MCF 10A (cell line): ENCODE data around the gene KCNMA1. TPM values are rescaled to one million over a fixed set of nuclear protein-coding genes. Genes with fewer than 3 reads are reported as not detected.

Experiments
- BruUV-seq: library from RNA; stranded (reverse); fragments of 400-500 nt; replicated peaks from 2 replicates; lab custom pipeline; 2021; lab: Mats Ljungman, UMichigan
- CTCF ChIA-PET: fragments of 300-600 bp; sonication (Branson Sonifier 250); formaldehyde crosslinking; extraction: SDS; loops from one replicate; lab custom pipeline; 2021; ENCODE audit warnings: antibody characterized with exemption, inconsistent platforms; lab: Yijun Ruan, JAX
- POLR2A ChIA-PET: fragments of 300-600, 350-650 bp; sonication (Branson Sonifier 250); formaldehyde crosslinking; extraction: SDS; loops from one replicate; lab custom pipeline; 2020; ENCODE audit warnings: antibody characterized with exemption, inconsistent platforms; lab: Yijun Ruan, JAX
- DNase-seq: peaks from one replicate; pipeline ENCODE4 v3.0.0-alpha.2; 2018; ENCODE audit not compliant: unreplicated experiment
- H3K27ac Mint-ChIP-seq: one replicate; pipeline ENCODE4 v1.8.0; 2022; ENCODE audit warnings: mild to moderate bottlenecking, low read depth, mixed read lengths; ENCODE audit not compliant: unreplicated experiment
- H3K27me3 Mint-ChIP-seq: one replicate; pipeline ENCODE4 v1.8.0; 2022; ENCODE audit warnings: mixed read lengths; ENCODE audit not compliant: insufficient read depth, unreplicated experiment
- H3K36me3 Mint-ChIP-seq: one replicate; pipeline ENCODE4 v1.8.0; 2022; ENCODE audit warnings: mild to moderate bottlenecking, moderate library complexity, mixed read lengths; ENCODE audit not compliant: insufficient read depth, unreplicated experiment
- H3K4me1 Mint-ChIP-seq: one replicate; pipeline ENCODE4 v1.8.0; 2022; ENCODE audit warnings: mixed read lengths; ENCODE audit not compliant: insufficient read depth, unreplicated experiment
- H3K4me3 Mint-ChIP-seq: one replicate; pipeline ENCODE4 v1.8.0; 2022; ENCODE audit warnings: mild to moderate bottlenecking, moderate library complexity, mixed read lengths; ENCODE audit not compliant: unreplicated experiment
- H3K9me3 Mint-ChIP-seq: one replicate; pipeline ENCODE4 v1.8.0; 2022; ENCODE audit warnings: mixed read lengths; ENCODE audit not compliant: unreplicated experiment
- intact Hi-C: fragments of 100-400 bp; cut with micrococcal nuclease; formaldehyde crosslinking; loops from 2 replicates; pipeline ENCODE4 v1.14.1; 2022
- total RNA-seq: library from RNA; stranded (reverse); gene quantifications from 2 replicates; pipeline ENCODE4 v1.2.3, GENCODE V29; 2022
- TF ChIP-seq, protein P1 (sequence below): fragments of 200-600 bp; IDR thresholded peaks from one replicate; pipeline ENCODE4 v1.8.0; 2022; ENCODE audit warnings: antibody characterized with exemption, mild to moderate bottlenecking; ENCODE audit not compliant: unreplicated experiment

KCNMA1 gene
- total RNA-seq, 1 experiment from 2014 or later: 7.5 TPM

DNA sequence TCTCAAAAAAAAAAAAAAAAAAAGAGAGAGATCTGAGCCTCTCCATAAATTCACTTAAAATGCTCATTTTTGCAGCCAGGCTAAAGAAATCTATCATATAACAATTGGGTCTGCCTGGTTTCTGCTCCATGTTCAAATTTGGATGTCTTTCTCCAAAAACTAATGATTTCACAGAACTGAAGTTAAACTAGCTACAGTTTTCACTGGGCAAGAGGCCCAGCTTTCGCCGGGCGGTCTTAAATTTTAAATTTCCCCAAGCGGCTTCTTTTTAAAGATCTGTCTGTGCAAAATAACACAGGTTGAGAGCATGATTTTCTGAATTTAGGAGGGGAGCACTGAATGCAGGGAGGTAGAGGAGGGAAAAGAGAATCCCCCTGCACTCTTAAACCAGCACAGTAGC lies 603.4 kb downstream of the KCNMA1 start:
- H3K4me3 Mint-ChIP-seq: no peak overlapping the region
- ChIA-PET POLR2A (no interaction called here), CTCF (no interaction called here)
- H3K27ac Mint-ChIP-seq: no peak overlapping the region
- H3K9me3 Mint-ChIP-seq: no peaks in the 10 kb centered on the region
- TF ChIP-seq, protein P1, sequence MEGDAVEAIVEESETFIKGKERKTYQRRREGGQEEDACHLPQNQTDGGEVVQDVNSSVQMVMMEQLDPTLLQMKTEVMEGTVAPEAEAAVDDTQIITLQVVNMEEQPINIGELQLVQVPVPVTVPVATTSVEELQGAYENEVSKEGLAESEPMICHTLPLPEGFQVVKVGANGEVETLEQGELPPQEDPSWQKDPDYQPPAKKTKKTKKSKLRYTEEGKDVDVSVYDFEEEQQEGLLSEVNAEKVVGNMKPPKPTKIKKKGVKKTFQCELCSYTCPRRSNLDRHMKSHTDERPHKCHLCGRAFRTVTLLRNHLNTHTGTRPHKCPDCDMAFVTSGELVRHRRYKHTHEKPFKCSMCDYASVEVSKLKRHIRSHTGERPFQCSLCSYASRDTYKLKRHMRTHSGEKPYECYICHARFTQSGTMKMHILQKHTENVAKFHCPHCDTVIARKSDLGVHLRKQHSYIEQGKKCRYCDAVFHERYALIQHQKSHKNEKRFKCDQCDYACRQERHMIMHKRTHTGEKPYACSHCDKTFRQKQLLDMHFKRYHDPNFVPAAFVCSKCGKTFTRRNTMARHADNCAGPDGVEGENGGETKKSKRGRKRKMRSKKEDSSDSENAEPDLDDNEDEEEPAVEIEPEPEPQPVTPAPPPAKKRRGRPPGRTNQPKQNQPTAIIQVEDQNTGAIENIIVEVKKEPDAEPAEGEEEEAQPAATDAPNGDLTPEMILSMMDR: no peak
- H3K36me3 Mint-ChIP-seq: no peaks in the 10 kb centered on the region
- no peaks in the 10 kb centered on the region for H3K4me1 Mint-ChIP-seq
- intact Hi-C loops: no loop called here
- BruUV-seq: no TSS peak
- DNase-seq: no peak
- no peaks in the 10 kb centered on the region for H3K27me3 Mint-ChIP-seq

DNA sequence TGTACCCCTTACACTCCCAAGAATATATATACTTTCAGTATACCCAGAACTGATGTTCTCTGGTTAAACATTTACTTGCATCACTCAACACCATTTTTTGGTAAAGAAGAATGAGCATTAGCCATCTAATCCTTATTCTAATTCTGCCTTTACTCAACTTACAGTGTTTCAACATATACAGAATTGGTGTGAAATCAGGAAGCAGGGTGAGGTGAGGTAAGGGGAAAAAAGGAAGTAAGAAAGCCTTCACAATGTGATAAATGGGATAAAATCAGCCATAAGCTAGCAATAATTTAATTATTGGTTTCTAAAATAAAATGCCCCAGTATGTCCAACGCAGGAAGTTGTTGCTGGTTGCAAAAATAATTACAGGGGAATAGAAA lies 605.4 kb downstream of the KCNMA1 start:
- TF ChIP-seq, protein P1: no peak
- intact Hi-C loops: no loop called here
- no peaks in the 10 kb centered on the region for H3K9me3 Mint-ChIP-seq
- no TSS peak for BruUV-seq
- POLR2A ChIA-PET: no interaction called here
- H3K36me3 Mint-ChIP-seq: no peaks in the 10 kb centered on the region
- DNase-seq: no peak
- H3K27me3 Mint-ChIP-seq: no peaks in the 10 kb centered on the region
- H3K4me1 Mint-ChIP-seq: no peaks in the 10 kb centered on the region
- no peak overlapping the region for H3K27ac Mint-ChIP-seq
- H3K4me3 Mint-ChIP-seq: no peak overlapping the region
- CTCF ChIA-PET: interaction anchor here (1.0 kb wide), 1 partner anchor 15 kb away, joined by 3 read pairs; no protein-coding TSS in a partner anchor

DNA sequence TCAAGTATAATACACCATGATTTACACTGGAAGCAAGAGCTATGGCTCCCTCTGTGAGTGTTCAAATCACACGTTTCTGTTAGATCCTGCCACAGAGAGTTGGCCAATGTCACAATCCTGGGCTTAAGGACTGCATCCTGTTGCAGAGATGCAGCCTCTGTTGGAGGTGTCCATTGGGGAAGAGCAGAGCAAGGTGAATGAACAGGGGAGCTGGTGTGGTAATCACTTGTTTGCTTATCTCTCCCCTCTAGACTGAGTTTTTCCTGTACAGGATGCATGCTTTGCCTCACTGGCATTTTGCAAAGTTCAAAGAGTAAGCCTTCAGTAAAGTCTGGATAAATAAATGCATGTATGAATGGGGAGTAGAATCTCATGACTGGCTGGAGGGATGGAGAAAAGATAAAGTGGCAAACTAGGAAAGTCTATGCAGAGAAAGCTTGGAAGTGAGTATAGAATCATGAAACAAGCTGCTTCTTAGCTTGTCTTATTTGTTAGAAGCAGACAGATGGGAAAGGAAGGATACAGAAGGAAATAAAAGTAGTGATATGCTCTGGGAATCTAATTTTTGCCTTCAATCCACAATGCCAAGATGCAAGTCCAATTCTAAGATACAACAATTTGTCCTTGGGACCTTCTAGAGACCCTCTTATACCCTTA lies 605.9 kb downstream of the KCNMA1 start:
- Mint-ChIP-seq H3K27me3 (no peaks in the 10 kb centered on the region), H3K4me3 (no peak overlapping the region)

DNA sequence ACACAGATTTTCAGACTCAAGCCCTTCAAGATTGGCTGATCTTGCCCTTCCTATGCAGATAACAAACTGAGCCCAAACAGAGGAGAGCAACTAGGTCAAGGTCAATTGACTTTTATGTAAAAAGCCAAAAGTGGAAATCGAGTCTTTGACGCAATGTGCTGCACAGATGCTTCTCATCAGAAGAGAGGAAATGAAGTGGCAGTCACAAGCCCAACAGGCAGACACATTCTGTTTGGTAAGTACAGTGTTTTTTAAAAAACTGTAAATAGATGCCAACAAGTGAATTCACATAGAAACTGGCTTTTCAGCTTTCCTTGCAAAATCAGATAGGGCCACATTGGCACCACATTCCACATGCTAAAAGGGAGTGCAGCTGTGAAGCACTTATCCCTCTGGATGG lies 606.6 kb downstream of the KCNMA1 start:
- H3K27me3 Mint-ChIP-seq: no peaks in the 10 kb centered on the region
- ChIA-PET CTCF (no interaction called here), POLR2A (no interaction called here)
- no peak for DNase-seq
- no TSS peak for BruUV-seq
- H3K36me3 Mint-ChIP-seq: no peaks in the 10 kb centered on the region
- intact Hi-C loops: no loop called here
- no peaks in the 10 kb centered on the region for H3K9me3 Mint-ChIP-seq
- H3K27ac Mint-ChIP-seq: no peak overlapping the region
- H3K4me1 Mint-ChIP-seq: no peaks in the 10 kb centered on the region
- TF ChIP-seq, protein P1: no peak
- no peak overlapping the region for H3K4me3 Mint-ChIP-seq

More for the DNA sequence above, 605.9 kb downstream of the KCNMA1 start:
- TF ChIP-seq, protein P1: no peak
- no TSS peak for BruUV-seq
- Mint-ChIP-seq H3K9me3 (no peaks in the 10 kb centered on the region), H3K27ac (no peak overlapping the region), H3K4me1 (no peaks in the 10 kb centered on the region), H3K36me3 (no peaks in the 10 kb centered on the region)
- ChIA-PET CTCF (interaction anchor here (1.0 kb wide), 1 partner anchor 14 kb away, joined by 3 read pairs; no protein-coding TSS in a partner anchor), POLR2A (no interaction called here)
- intact Hi-C loops: no loop called here
- DNase-seq: no peak
